ENCODE measurements around the gene EFHD2. TPM values are rescaled to one million over a fixed set of nuclear protein-coding genes. Genes with fewer than 3 reads are reported as not detected.

EFHD2 gene
- total and polyA plus RNA-seq, 2 of the 8 experiments (the other 6 are each of a cell fraction or from before 2014, with no cell fraction given), result 24.4 to 25.1 TPM

DNA sequence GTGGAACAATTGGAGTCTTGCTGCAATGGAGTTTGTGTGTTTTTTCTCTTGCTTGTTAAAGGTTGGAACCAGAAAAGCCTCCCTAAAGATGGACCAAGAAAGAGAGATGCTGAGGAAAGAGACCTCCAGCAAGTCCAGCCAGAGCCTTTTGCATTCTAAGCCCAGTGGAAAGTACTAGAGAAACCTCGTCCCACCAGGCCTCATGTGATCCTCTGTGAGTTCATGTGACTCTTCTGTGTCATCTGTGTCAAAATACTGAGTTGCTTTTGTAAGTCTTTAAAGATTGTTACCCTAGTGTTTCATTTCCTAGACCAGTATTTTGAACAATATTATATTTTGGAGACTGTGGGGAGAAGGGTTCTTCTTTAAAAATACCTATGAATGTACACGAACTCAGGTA is 12.5 kb upstream of the EFHD2 start:
- Histone ChIP-seq H2BK15ac (ENCODE audit: low read length) (no peak overlapping the region), H3K4me2 (ENCODE audit: insufficient read depth in 1 of 2, low read depth in 2 of 2, low read length in 2 of 2) (no peak overlapping the region), H3K18ac (ENCODE audit: extremely low read depth, low read length) (no peak overlapping the region), H3K9ac (replicated peaks in 1 of 4; ENCODE audit: extremely low read depth in 1 of 4, low read depth in 3 of 4, low read length in 3 of 4) (no peak overlapping the region), H3K56ac (replicated peaks; ENCODE audit: insufficient read length, low read depth, low read length) (no peak overlapping the region), H3K27ac (ENCODE audit: low read depth, low read length) (no peak overlapping the region), H2BK5ac (ENCODE audit: low read depth, low read length) (no peak overlapping the region), H4K91ac (replicated peaks; ENCODE audit: insufficient read length, low read length) (no peak overlapping the region), H3K4ac (replicated peaks; ENCODE audit: insufficient read length, low read depth, low read length) (no peak overlapping the region), H2AK5ac (ENCODE audit: low read depth, low read length) (no peak overlapping the region), H3K27me3 (replicated peaks in 1 of 4; ENCODE audit: control insufficient read depth in 3 of 4, extremely low read depth in 1 of 4, insufficient read depth in 3 of 4, low read length in 3 of 4) (0 out of 7 replicates have a peak, but pooled peaks cover 0 to 3% (median 0%) of the 10 kb centered on the region in 4 experiments), H3K4me1 (replicated peaks in 1 of 4; ENCODE audit: control insufficient read depth in 3 of 4, insufficient read depth in 4 of 4, low read length in 3 of 4) (no peaks in the 10 kb centered on the region), H2AFZ (ENCODE audit: low read length) (no peak overlapping the region), H3K79me2 (ENCODE audit: control insufficient read depth in 1 of 2, insufficient read depth in 2 of 2, low read length in 2 of 2) (no peaks in the 10 kb centered on the region), H3K9me3 (ENCODE audit: insufficient read depth in 2 of 2, low read depth in 1 of 2, low read length in 1 of 2) (peaks cover 0 to 9% of the 10 kb centered on the region in 2 experiments; a peak in 2 of 4 replicates), H2BK12ac (ENCODE audit: low read depth, low read length) (no peak overlapping the region), H3K4me3 (ENCODE audit: extremely low read depth in 1 of 4, insufficient read depth in 2 of 4, low read depth in 3 of 4, low read length in 4 of 4) (no peak overlapping the region), H4K20me1 (replicated peaks in 1 of 2; ENCODE audit: control insufficient read depth in 1 of 2, insufficient read depth in 2 of 2, low read length in 2 of 2) (no peaks in the 10 kb centered on the region), H3K23ac (ENCODE audit: insufficient read length) (no peak overlapping the region), H3K79me1 (ENCODE audit: low read depth, low read length) (no peaks in the 10 kb centered on the region), H4K5ac (ENCODE audit: insufficient read length, low read depth, low read length) (no peak overlapping the region), H3K14ac (ENCODE audit: insufficient read length) (no peak overlapping the region), H4K8ac (ENCODE audit: extremely low read depth, insufficient read depth, low read length) (no peak overlapping the region), H3K23me2 (ENCODE audit: low read depth, low read length) (no peaks in the 10 kb centered on the region), H2BK120ac (replicated peaks; ENCODE audit: low read depth, low read length) (no peak overlapping the region), H2BK20ac (ENCODE audit: low read length) (no peak overlapping the region), H3K36me3 (ENCODE audit: control insufficient read depth in 2 of 4, insufficient read depth in 4 of 4, low read length in 3 of 4) (no peaks in the 10 kb centered on the region)
- CTCF ChIA-PET (ENCODE audit: partially characterized antibody), result interaction anchor here (1.1 kb wide), 1 partner anchor 30 kb away, joined by 4 read pairs; no protein-coding TSS in a partner anchor
- TF ChIP-seq POU5F1 (IDR thresholded peaks at IDR 0.05; ENCODE audit: low read depth, low read length), result no peak
- no peak for TF ChIP-seq NRF1 (IDR thresholded peaks at IDR 0.05; ENCODE audit: low read depth, low read length)
- TF ChIP-seq SIN3A (conservative IDR thresholded peaks at IDR 0.05 in 1 of 2, IDR thresholded peaks at IDR 0.05 in 1 of 2; ENCODE audit: low read depth in 1 of 2, low read length in 2 of 2), result no peak
- no peak for TF ChIP-seq JUND (IDR thresholded peaks at IDR 0.05; ENCODE audit: low read length)
- TF ChIP-seq TCF12 (IDR thresholded peaks at IDR 0.05; ENCODE audit: low read depth, low read length), result no peak
- TF ChIP-seq SP1 (IDR thresholded peaks at IDR 0.05; ENCODE audit: low read depth, low read length), result no peak
- no peak for DNase-seq (ENCODE audit: low read depth in 1 of 2, low spot score in 2 of 2)
- no peak for FAIRE-seq
- POLR2A ChIA-PET (ENCODE audit: partially characterized antibody), result no interaction called here
- WGBS, 2 experiments (ENCODE audit: extremely low coverage in 1 of 2, insufficient coverage in 1 of 2, insufficient read length in 1 of 2, insufficient replicate concordance in 2 of 2, low coverage in 1 of 2, low lambda C conversion rate in 2 of 2, missing lambda C conversion rate in 1 of 2), result 84% methylated on average over 2 of the region's 2 CpGs; no CpG with 5 or more reads in 1 of the 2 experiments

All from H1 (cell line).